Activated naive CD4-positive, alpha-beta T cell treated with anti-CD3 and anti-CD28 coated beads for 36 hours (primary cell): ENCODE results near the gene CHRNG. TPM values are rescaled to one million over a fixed set of nuclear protein-coding genes. Genes with fewer than 3 reads are reported as not detected.

ENCODE experiments used
- total RNA-seq, 2 experiments: library from RNA; stranded (reverse); gene quantifications; one replicate each; pipeline ENCODE4 v1.2.3, GENCODE V29; 2021

The CHRNG gene
- total RNA-seq, 2 experiments from 2014 or later, result not detected

Other genes starting within 250 kb of the CHRNG start
- gene ALPP, start 160.9 kb upstream of the CHRNG start, total RNA-seq, result not detected
- not detected for gene ALPG, start 132.8 kb upstream of the CHRNG start, total RNA-seq
- gene ALPI, start 83.5 kb upstream of the CHRNG start, total RNA-seq, result not detected
- gene ECEL1, start 51.9 kb upstream of the CHRNG start, total RNA-seq, result under 1 TPM in 1 of 2 experiments, not detected in 1; 0.12 TPM
- not detected for gene PRSS56, start 19.3 kb upstream of the CHRNG start, total RNA-seq
- not detected for gene CHRND, start 13.5 kb upstream of the CHRNG start, total RNA-seq
- gene TIGD1, start 10.9 kb downstream of the CHRNG start, total RNA-seq, result 1 to 10 TPM; 7.7 to 8.3 TPM
- gene EIF4E2, start 11.0 kb downstream of the CHRNG start, total RNA-seq, result 10 to 100 TPM; 46.6 to 54.1 TPM
- gene EFHD1, start 93.9 kb downstream of the CHRNG start, total RNA-seq, result 1 to 10 TPM; 1.3 to 2.0 TPM
- 10 to 100 TPM; 49.7 to 52.8 TPM for gene GIGYF2, start 157.6 kb downstream of the CHRNG start, total RNA-seq
- not detected for gene KCNJ13, start 236.9 kb downstream of the CHRNG start, total RNA-seq